HG03575 (cell line): Measurements from ENCODE around the gene CANT1.

ENCODE experiments used
- ATAC-seq: cut with Tn5 transposase; IDR thresholded peaks from one replicate; pipeline ENCODE4 v1.9.1; 2021; ENCODE audit not compliant: unreplicated experiment, insufficient number of reproducible peaks, low FRiP score; ENCODE audit errors: extremely low read depth

Gene CANT1

GRCh38 chr17:79000396-79001189 is 9.0 kb downstream of the CANT1 start:
- no peak for ATAC-seq

DNA sequence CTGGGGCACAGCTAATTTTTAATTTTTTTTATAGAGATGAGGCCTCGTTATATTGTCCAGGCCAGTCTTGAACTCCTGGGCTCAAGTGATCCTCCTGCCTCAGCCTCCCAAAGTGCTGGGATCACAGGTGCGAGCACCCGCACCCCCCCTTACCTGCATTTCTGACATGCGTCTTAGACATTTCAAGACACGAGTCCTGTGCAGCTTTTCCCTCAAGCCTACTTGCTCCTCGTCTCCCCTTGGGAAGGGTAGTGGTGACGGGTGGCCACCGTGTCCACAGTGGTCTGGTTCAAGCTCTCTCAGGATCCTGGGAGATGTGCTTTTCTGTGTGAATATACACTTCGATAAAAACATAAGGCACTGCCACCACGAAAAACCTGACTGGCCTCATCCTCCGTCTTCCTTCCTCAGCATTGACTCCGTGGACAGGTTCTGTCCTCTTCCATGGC is 9.6 kb downstream of the CANT1 start:
- no peak for ATAC-seq

- no peak for ATAC-seq
Observed at GRCh38 chr17:78999056-78999768, 10.4 kb downstream of the CANT1 start.

GRCh38 chr17:78998311-78999055 is 11.1 kb downstream of the CANT1 start:
- ATAC-seq: no peak

DNA sequence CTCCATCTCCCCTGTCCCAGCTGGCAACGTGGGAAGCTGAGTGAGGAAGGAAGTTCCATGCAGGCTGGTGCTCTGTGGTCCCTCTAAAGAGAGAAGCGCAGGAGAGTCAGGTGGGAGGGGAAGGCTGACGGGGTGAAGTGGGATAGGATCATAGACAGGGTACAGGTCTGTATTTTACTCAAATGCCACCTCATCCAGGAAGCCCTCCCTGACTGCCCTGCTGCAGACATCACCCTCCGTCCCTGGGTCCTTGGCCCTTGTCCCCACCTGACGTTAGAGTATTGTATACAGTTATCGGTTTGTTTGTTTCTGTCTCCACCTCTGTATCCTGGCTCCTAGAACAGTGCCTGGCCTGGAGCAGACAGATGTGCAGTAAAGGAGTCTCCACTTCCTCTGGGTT is 11.7 kb downstream of the CANT1 start:
- ATAC-seq: no peak

DNA sequence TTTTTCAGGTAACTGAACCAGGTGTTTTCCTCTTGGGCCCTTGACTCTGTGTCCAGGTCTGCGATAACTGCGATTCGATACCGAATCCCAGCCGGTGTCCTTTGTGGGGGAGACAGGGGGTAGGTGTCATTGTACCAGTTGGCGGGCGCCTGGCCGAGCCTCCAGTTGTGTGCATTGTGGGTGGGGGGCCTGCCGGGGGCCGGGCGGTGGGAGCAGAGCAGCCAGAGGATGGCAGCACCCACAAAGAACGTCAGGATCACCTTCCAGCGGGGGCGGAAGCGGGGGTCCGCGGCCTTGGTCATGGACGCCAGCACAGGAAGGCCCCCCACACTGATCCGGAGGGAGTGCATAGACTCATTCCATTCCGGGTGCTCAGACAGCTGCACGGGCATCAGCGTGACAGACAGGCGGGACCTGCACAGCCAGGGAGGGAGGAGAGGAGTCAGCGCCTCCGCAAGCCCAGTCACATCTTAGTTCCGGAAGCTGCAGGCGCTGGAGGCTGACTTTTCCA is 12.3 kb downstream of the CANT1 start:
- ATAC-seq: no peak

DNA sequence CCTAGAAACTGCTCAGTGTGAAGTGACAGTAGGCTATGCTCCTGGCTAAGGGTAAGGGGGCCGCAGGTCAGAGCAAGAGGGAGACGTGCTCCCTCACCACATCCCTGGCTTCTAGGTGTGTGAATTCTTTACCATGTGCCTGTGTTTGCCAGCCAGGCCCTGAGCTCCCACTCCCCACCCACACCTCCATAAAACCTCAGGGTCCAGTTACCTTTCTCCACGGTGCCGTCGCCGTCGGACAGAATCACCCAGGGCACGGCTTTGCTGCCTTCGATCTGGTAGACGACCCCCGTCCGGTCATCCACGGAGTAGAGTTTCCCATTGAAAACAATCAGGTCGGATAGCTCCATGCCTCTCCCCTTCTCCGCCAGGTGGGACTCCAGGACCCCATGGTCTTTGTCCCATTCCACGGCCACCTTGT is 12.8 kb downstream of the CANT1 start:
- no peak for ATAC-seq

GRCh38 chr17:78995761-78996451 is 13.7 kb downstream of the CANT1 start:
- no peak for ATAC-seq

GRCh38 chr17:78995022-78995760 is 14.4 kb downstream of the CANT1 start:
- no peak for ATAC-seq

GRCh38 chr17:78993981-78994671 is 15.4 kb downstream of the CANT1 start:
- ATAC-seq: no peak

- no peak for ATAC-seq
Observed at GRCh38 chr17:78993241-78993956, 16.2 kb downstream of the CANT1 start.

DNA sequence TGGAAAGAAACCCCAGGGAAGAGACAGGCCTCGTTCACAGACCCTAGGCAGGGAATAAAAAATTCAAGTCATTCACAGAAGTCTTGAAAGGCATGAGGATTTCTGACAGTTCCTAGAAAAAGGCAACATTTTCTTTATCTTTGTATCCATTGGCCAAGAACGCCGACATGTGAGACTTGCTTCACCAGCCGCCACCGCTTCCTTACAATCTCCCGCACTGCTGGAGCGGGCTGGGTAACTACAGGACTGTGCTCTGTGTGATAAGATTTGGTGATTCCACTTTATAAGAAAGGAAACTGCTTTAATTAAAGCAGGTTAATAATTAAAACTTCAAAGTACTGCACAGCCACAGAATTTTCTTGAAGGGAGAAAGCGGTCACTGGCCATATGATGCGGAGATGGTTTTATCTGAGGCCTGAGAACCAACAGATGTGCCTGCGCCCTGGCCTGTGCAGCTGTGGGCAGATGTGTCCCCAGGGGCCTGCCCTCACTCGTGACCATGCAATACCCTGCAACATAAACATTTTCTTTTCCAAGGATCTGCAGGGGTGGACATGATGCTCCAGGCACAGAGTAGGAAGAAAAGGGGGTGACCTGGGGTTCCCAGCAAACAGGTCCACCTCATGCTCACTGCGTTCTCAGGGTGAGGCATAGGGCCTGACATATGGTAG is 16.9 kb downstream of the CANT1 start:
- no peak for ATAC-seq

- no peak for ATAC-seq
Observed at GRCh38 chr17:78991906-78992532, 17.5 kb downstream of the CANT1 start.

DNA sequence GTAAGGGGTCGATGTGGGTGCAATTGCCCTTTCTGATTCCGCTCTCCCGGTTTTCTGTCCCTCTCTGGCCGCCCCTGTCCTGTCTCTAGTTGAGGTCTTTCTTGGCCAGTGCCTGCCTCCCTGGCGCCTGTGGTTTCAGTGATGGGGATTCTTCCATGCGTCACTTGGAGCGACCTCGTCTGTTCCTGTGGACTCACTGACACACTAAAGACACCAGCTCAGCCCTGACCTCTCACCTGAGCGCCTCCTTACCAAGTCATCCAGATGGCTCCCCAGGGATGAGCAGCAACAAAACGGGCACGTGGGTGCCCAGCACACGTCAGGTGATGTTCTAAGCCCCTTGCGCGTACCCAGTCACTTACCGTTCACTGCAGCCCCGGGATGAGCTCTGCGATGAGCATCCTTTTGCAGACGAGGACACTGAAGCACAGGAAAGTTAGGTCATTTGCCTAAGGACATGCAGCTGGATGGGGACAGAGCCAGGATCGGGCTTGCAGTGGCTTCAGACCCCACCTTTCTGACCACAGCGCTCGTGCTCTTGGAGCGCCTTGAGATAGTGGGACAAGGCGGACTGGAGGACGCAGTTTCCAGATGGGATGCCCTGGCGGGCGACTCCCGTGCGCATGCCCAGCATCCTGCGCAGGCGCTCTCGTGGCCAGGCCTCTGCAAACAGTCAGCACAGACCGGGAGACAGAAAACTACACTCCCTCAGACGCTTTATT is 18.4 kb downstream of the CANT1 start:
- ATAC-seq: no peak

DNA sequence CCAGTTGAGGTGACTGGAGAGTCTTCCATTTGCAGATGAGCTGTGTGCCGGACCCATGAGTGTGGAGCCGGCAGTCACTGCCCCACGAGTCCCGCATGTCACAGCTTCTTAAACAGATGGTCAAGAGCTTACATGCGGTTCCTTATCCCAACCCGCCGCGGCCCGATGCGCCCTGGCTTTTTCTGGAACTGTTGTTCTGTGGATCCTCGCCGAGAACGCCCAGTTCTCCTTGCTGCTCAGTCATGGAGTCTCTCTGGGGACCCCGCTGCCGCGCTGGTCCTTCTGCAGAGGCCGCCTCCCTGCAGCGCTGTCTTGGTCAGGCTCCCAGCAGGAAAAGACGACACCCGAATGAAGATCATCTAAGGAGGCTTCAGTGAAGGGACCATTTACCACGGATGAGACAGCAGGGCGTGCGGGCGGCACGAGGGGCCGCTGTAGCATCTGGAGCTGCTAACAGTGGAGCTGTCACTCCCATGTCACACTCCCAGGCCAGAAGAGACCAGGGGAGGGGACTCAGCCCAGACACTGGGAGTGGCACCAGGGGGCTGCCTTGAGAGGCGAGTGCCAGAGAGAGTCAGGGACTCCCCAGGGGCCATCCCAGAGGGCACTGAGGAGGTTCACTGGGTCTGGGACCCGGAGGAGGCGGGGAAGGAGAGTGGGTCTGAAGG is 19.1 kb downstream of the CANT1 start:
- ATAC-seq: no peak
